ENCODE results near the gene CNOT6.

The CNOT6 gene

GRCh38 chr5:180613188-180613813 lies 119.1 kb downstream of the CNOT6 start:
- no peak overlapping the region for H3K9ac ChIP-seq (ENCODE audit: insufficient read length, low read depth)
- peaks cover 2% of the 10 kb centered on the region for H3K4me1 ChIP-seq (ENCODE audit: insufficient read depth, insufficient read length)
- no peak for DNase-seq (ENCODE audit: low read depth, low spot score)
- no peaks in the 10 kb centered on the region for H3K9me3 ChIP-seq (ENCODE audit: insufficient read depth, low read length)
- TF ChIP-seq ZNF274 (IDR thresholded peaks at IDR 0.05; ENCODE audit: low read depth, low read length) (no peak), YY1 (IDR thresholded peaks at IDR 0.05; ENCODE audit: insufficient read depth, insufficient read length) (no peak), SUZ12 (IDR thresholded peaks at IDR 0.05; ENCODE audit: extremely low read depth, insufficient read depth, insufficient read length) (no peak)
- no peaks in the 10 kb centered on the region for H3K27me3 ChIP-seq (ENCODE audit: insufficient read depth, insufficient read length)
- H3K36me3 ChIP-seq (ENCODE audit: insufficient read depth, insufficient read length, low read length), result peaks cover 7% of the 10 kb centered on the region
- no peak overlapping the region for H3K4me3 ChIP-seq (ENCODE audit: insufficient read length, low read depth)

GRCh38 chr5:180613814-180614188 lies 119.6 kb downstream of the CNOT6 start:
- no peak for DNase-seq (ENCODE audit: low read depth, low spot score)
- no peak overlapping the region for H3K9ac ChIP-seq (ENCODE audit: insufficient read length, low read depth)
- no peak overlapping the region for H3K4me3 ChIP-seq (ENCODE audit: insufficient read length, low read depth)
- no peaks in the 10 kb centered on the region for H3K27me3 ChIP-seq (ENCODE audit: insufficient read depth, insufficient read length)
- peaks cover 7% of the 10 kb centered on the region for H3K36me3 ChIP-seq (ENCODE audit: insufficient read depth, insufficient read length, low read length)
- TF ChIP-seq ZNF274 (IDR thresholded peaks at IDR 0.05; ENCODE audit: low read depth, low read length) (no peak), SUZ12 (IDR thresholded peaks at IDR 0.05; ENCODE audit: extremely low read depth, insufficient read depth, insufficient read length) (no peak), YY1 (IDR thresholded peaks at IDR 0.05; ENCODE audit: insufficient read depth, insufficient read length) (no peak)
- peaks cover 2% of the 10 kb centered on the region for H3K4me1 ChIP-seq (ENCODE audit: insufficient read depth, insufficient read length)
- H3K9me3 ChIP-seq (ENCODE audit: insufficient read depth, low read length), result no peaks in the 10 kb centered on the region

GRCh38 chr5:180618487-180618828 lies 124.3 kb downstream of the CNOT6 start:
- Histone ChIP-seq H3K4me1 (ENCODE audit: insufficient read depth, insufficient read length) (peaks cover 3% of the 10 kb centered on the region), H3K36me3 (ENCODE audit: insufficient read depth, insufficient read length, low read length) (peaks cover 7% of the 10 kb centered on the region), H3K4me3 (ENCODE audit: insufficient read length, low read depth) (peak overlapping the region; percentile 49), H3K27me3 (ENCODE audit: insufficient read depth, insufficient read length) (peaks cover 4% of the 10 kb centered on the region), H3K9ac (ENCODE audit: insufficient read length, low read depth) (peak overlapping the region; percentile 85), H3K9me3 (ENCODE audit: insufficient read depth, low read length) (no peaks in the 10 kb centered on the region)
- no peak for DNase-seq (ENCODE audit: low read depth, low spot score)
- TF ChIP-seq SUZ12 (IDR thresholded peaks at IDR 0.05; ENCODE audit: extremely low read depth, insufficient read depth, insufficient read length) (no peak), ZNF274 (IDR thresholded peaks at IDR 0.05; ENCODE audit: low read depth, low read length) (no peak), YY1 (IDR thresholded peaks at IDR 0.05; ENCODE audit: insufficient read depth, insufficient read length) (no peak)

GRCh38 chr5:180618829-180619562 lies 124.8 kb downstream of the CNOT6 start:
- Histone ChIP-seq H3K4me3 (ENCODE audit: insufficient read length, low read depth) (peak overlapping the region; percentile 49), H3K27me3 (ENCODE audit: insufficient read depth, insufficient read length) (peaks cover 4% of the 10 kb centered on the region), H3K4me1 (ENCODE audit: insufficient read depth, insufficient read length) (peaks cover 3% of the 10 kb centered on the region), H3K9ac (ENCODE audit: insufficient read length, low read depth) (peak overlapping the region; percentile 85), H3K36me3 (ENCODE audit: insufficient read depth, insufficient read length, low read length) (peaks cover 3% of the 10 kb centered on the region), H3K9me3 (ENCODE audit: insufficient read depth, low read length) (no peaks in the 10 kb centered on the region)
- no peak for TF ChIP-seq SUZ12 (IDR thresholded peaks at IDR 0.05; ENCODE audit: extremely low read depth, insufficient read depth, insufficient read length)
- TF ChIP-seq YY1 (IDR thresholded peaks at IDR 0.05; ENCODE audit: insufficient read depth, insufficient read length), result no peak
- no peak for TF ChIP-seq ZNF274 (IDR thresholded peaks at IDR 0.05; ENCODE audit: low read depth, low read length)
- peak; percentile 40 for DNase-seq (ENCODE audit: low read depth, low spot score)

GRCh38 chr5:180619563-180619915 lies 125.4 kb downstream of the CNOT6 start:
- peak overlapping the region; percentile 85 for H3K9ac ChIP-seq (ENCODE audit: insufficient read length, low read depth)

GRCh38 chr5:180620014-180620413 lies 125.8 kb downstream of the CNOT6 start:
- no peak for TF ChIP-seq ZNF274 (IDR thresholded peaks at IDR 0.05; ENCODE audit: low read depth, low read length)
- TF ChIP-seq YY1 (IDR thresholded peaks at IDR 0.05; ENCODE audit: insufficient read depth, insufficient read length), result no peak
- no peak for TF ChIP-seq SUZ12 (IDR thresholded peaks at IDR 0.05; ENCODE audit: extremely low read depth, insufficient read depth, insufficient read length)
- Histone ChIP-seq H3K36me3 (ENCODE audit: insufficient read depth, insufficient read length, low read length) (peaks cover 2% of the 10 kb centered on the region), H3K27me3 (ENCODE audit: insufficient read depth, insufficient read length) (peaks cover 4% of the 10 kb centered on the region), H3K9ac (ENCODE audit: insufficient read length, low read depth) (no peak overlapping the region), H3K9me3 (ENCODE audit: insufficient read depth, low read length) (no peaks in the 10 kb centered on the region), H3K4me1 (ENCODE audit: insufficient read depth, insufficient read length) (peaks cover 3% of the 10 kb centered on the region), H3K4me3 (ENCODE audit: insufficient read length, low read depth) (no peak overlapping the region)
- DNase-seq (ENCODE audit: low read depth, low spot score), result no peak

More at GRCh38 chr5:180619563-180619915, 125.4 kb downstream of the CNOT6 start:
- H3K4me3 ChIP-seq (ENCODE audit: insufficient read length, low read depth), result no peak overlapping the region
- peaks cover 4% of the 10 kb centered on the region for H3K27me3 ChIP-seq (ENCODE audit: insufficient read depth, insufficient read length)
- no peak for DNase-seq (ENCODE audit: low read depth, low spot score)
- H3K9me3 ChIP-seq (ENCODE audit: insufficient read depth, low read length), result no peaks in the 10 kb centered on the region
- no peak for TF ChIP-seq SUZ12 (IDR thresholded peaks at IDR 0.05; ENCODE audit: extremely low read depth, insufficient read depth, insufficient read length)
- TF ChIP-seq ZNF274 (IDR thresholded peaks at IDR 0.05; ENCODE audit: low read depth, low read length), result no peak
- TF ChIP-seq YY1 (IDR thresholded peaks at IDR 0.05; ENCODE audit: insufficient read depth, insufficient read length), result no peak
- peaks cover 3% of the 10 kb centered on the region for H3K4me1 ChIP-seq (ENCODE audit: insufficient read depth, insufficient read length)
- peaks cover 2% of the 10 kb centered on the region for H3K36me3 ChIP-seq (ENCODE audit: insufficient read depth, insufficient read length, low read length)

GRCh38 chr5:180621311-180621710 lies 127.1 kb downstream of the CNOT6 start:
- H3K9me3 ChIP-seq (ENCODE audit: insufficient read depth, low read length), result no peaks in the 10 kb centered on the region
- H3K27me3 ChIP-seq (ENCODE audit: insufficient read depth, insufficient read length), result peaks cover 4% of the 10 kb centered on the region
- no peak overlapping the region for H3K4me3 ChIP-seq (ENCODE audit: insufficient read length, low read depth)
- no peaks in the 10 kb centered on the region for H3K36me3 ChIP-seq (ENCODE audit: insufficient read depth, insufficient read length, low read length)
- H3K4me1 ChIP-seq (ENCODE audit: insufficient read depth, insufficient read length), result peaks cover 3% of the 10 kb centered on the region
- DNase-seq (ENCODE audit: low read depth, low spot score), result no peak
- H3K9ac ChIP-seq (ENCODE audit: insufficient read length, low read depth), result no peak overlapping the region
- TF ChIP-seq YY1 (IDR thresholded peaks at IDR 0.05; ENCODE audit: insufficient read depth, insufficient read length) (no peak), ZNF274 (IDR thresholded peaks at IDR 0.05; ENCODE audit: low read depth, low read length) (no peak), SUZ12 (IDR thresholded peaks at IDR 0.05; ENCODE audit: extremely low read depth, insufficient read depth, insufficient read length) (no peak)

Measured in NT2/D1 (cell line).